Activated CD8-positive, alpha-beta memory T cell treated with anti-CD3 and anti-CD28 coated beads for 24 hours (primary cell): Measurements from ENCODE around the gene PPA2.

Experiments
- DNase-seq: peaks from one replicate; pipeline ENCODE4 v3.0.0-alpha.2; 2020

The PPA2 gene

GRCh38 chr4:105386012-105386411, 87.8 kb downstream of the PPA2 start:
- no peak for DNase-seq

GRCh38 chr4:105374071-105374470, 99.8 kb downstream of the PPA2 start:
- DNase-seq = no peak

- DNase-seq = no peak
Observed at GRCh38 chr4:105373324-105373723, 100.5 kb downstream of the PPA2 start.

- DNase-seq = no peak
Observed at GRCh38 chr4:105369988-105370387, 103.9 kb downstream of the PPA2 start.

- DNase-seq = no peak
Observed at GRCh38 chr4:105361053-105361452, 112.8 kb downstream of the PPA2 start.

GRCh38 chr4:105357258-105357980, 116.4 kb downstream of the PPA2 start:
- no peak for DNase-seq

- no peak for DNase-seq
Observed at GRCh38 chr4:105356194-105356593, 117.7 kb downstream of the PPA2 start.

- DNase-seq = no peak
Observed at GRCh38 chr4:105352826-105353225, 121.0 kb downstream of the PPA2 start.

- DNase-seq = no peak
Observed at GRCh38 chr4:105351861-105352260, 122.0 kb downstream of the PPA2 start.

- no peak for DNase-seq
Observed at GRCh38 chr4:105350859-105351490, 122.9 kb downstream of the PPA2 start.

GRCh38 chr4:105348719-105349118, 125.1 kb downstream of the PPA2 start:
- DNase-seq = no peak

GRCh38 chr4:105346869-105347268, 127.0 kb downstream of the PPA2 start:
- DNase-seq = no peak

- no peak for DNase-seq
Observed at GRCh38 chr4:105345838-105346237, 128.0 kb downstream of the PPA2 start.

- no peak for DNase-seq
Observed at GRCh38 chr4:105345358-105345757, 128.5 kb downstream of the PPA2 start.

- DNase-seq = no peak
Observed at GRCh38 chr4:105344141-105344540, 129.7 kb downstream of the PPA2 start.

- no peak for DNase-seq
Observed at GRCh38 chr4:105343146-105343931, 130.5 kb downstream of the PPA2 start.

GRCh38 chr4:105329081-105329480, 144.8 kb downstream of the PPA2 start:
- DNase-seq = no peak

- no peak for DNase-seq
Observed at GRCh38 chr4:105327956-105328355, 145.9 kb downstream of the PPA2 start.

- DNase-seq = no peak
Observed at GRCh38 chr4:105327222-105327621, 146.6 kb downstream of the PPA2 start.
